Sigmoid colon (tissue), 7 donors: ENCODE results near the gene ZIC1. TPM values are rescaled to one million over a fixed set of nuclear protein-coding genes. Genes with fewer than 3 reads are reported as not detected.

Experiments used
- DNase-seq: peaks from one replicate; pipeline ENCODE4 v3.0.0-alpha.2; 2019
- H3K27ac ChIP-seq, 4 donors: fragments of 200-600 bp; sonication (generic); one replicate each; pipeline ENCODE4 v1.5.1; 2016 to 2019; ENCODE audit warnings: mild to moderate bottlenecking in 1 of 4
- H3K27me3 ChIP-seq, 3 donors: fragments of 200-600 bp; sonication (generic); one replicate each; pipeline ENCODE4 v1.5.1; 2019; ENCODE audit warnings: mild to moderate bottlenecking in 1 of 3
- H3K36me3 ChIP-seq, 4 donors: fragments of 200-600 bp; sonication (generic); one replicate each; pipeline ENCODE4 v1.5.1; 2016 to 2019
- H3K4me1 ChIP-seq, 4 donors: fragments of 200-600 bp; sonication (generic); one replicate each; pipeline ENCODE4 v1.5.1; 2017 to 2019
- H3K4me3 ChIP-seq, 4 donors: fragments of 200-600 bp; sonication (generic); one replicate each; pipeline ENCODE4 v1.5.1; 2017 to 2019; ENCODE audit warnings: mild to moderate bottlenecking in 2 of 4, moderate library complexity in 1 of 4
- H3K9me3 ChIP-seq, 4 donors: fragments of 200-600 bp in 3 of 4; sonication (generic) in 3 of 4; one replicate each; pipeline versions ENCODE4 v1.5.1 to v1.6.1; 2013 to 2019
- CTCF ChIP-seq, 4 experiments: fragments of 450-650 bp in 3 of 4; fragments of 200-600 bp in 1 of 4; IDR thresholded peaks; one replicate each; pipeline ENCODE4 v1.5.1; 2016 to 2019; ENCODE audit warnings: antibody characterized with exemption in 4 of 4, mild to moderate bottlenecking in 3 of 4, moderate library complexity in 2 of 4
- EP300 ChIP-seq, 4 donors: sonication (generic); formaldehyde crosslinking; IDR thresholded peaks; one replicate each; pipeline ENCODE4 v1.6.1; 2017; ENCODE audit warnings: antibody characterized with exemption in 4 of 4
- POLR2A ChIP-seq, 2 donors: fragments of 450-650 bp; IDR thresholded peaks; one replicate each; pipeline ENCODE4 v1.6.1; 2016; ENCODE audit warnings: antibody characterized with exemption in 2 of 2, mild to moderate bottlenecking in 2 of 2, moderate library complexity in 2 of 2
- POLR2AphosphoS5 ChIP-seq, 4 donors: sonication (generic); formaldehyde crosslinking; IDR thresholded peaks; one replicate each; pipeline ENCODE4 v1.6.1; 2017; ENCODE audit warnings: antibody characterized with exemption in 4 of 4
- WGBS, 2 donors: extraction: QIAGEN DNeasy Blood & Tissue Kit; methylation state at CpG; one replicate each; pipeline ENCODE4 v1.1.7; 2013; 5-methylcytosine and 5-hydroxymethylcytosine counted together
- intact Hi-C: fragments of 100-400 bp; cut with DNase I; formaldehyde crosslinking; loops from one replicate; pipeline ENCODE4 v1.15.1; 2023
- polyA plus RNA-seq, 3 donors: library from polyadenylated mRNA; stranded (reverse); fragments of 200-250 nt; gene quantifications; one replicate each; pipeline ENCODE4 v1.2.3, GENCODE V29; 2013
- total RNA-seq, 4 donors: library from RNA; depleted of rRNA; stranded (reverse); fragments of >200 nt; gene quantifications; one replicate each; pipeline ENCODE4 v1.1.0, GENCODE V29; 2016
- donor health status: healthy with polysubstance abuse.
- donor health status: Bipolar disorder and iron deficiency.
- donor health status: healthy.

Gene ZIC1
- total and polyA plus RNA-seq, 7 donors, result not detected

- intact Hi-C loops, result loop anchor here (5.0 kb wide), 2 partner anchors 35 to 60 kb away; no protein-coding TSS in a partner anchor
- Histone ChIP-seq H3K27me3 (peaks cover 75 to 100% (median 86%) of the 10 kb centered on the region in 3 donors), H3K9me3 (no peaks in the 10 kb centered on the region), H3K36me3 (no peaks in the 10 kb centered on the region), H3K4me1 (peaks cover 0 to 40% (median 28%) of the 10 kb centered on the region in 4 donors), H3K27ac (no peak overlapping the region), H3K4me3 (no peak overlapping the region)
- 8 to 17% methylated on average over 15 of the region's 15 CpGs for WGBS, 2 donors
- TF ChIP-seq POLR2AphosphoS5 (IDR thresholded peaks at IDR 0.05) (peak in 1 of 4 donors; percentile 19), CTCF (IDR thresholded peaks at IDR 0.05) (no peak)
- DNase-seq, result no peak
Measured at GRCh38 chr3:147422196-147422595, 13.0 kb downstream of the ZIC1 start.

- H3K9me3 ChIP-seq, result no peaks in the 10 kb centered on the region
- H3K27me3 ChIP-seq, result peaks cover 68 to 100% (median 80%) of the 10 kb centered on the region in 3 donors
- no peak for TF ChIP-seq POLR2A (IDR thresholded peaks at IDR 0.05)
- no peak for TF ChIP-seq CTCF (IDR thresholded peaks at IDR 0.05)
- TF ChIP-seq POLR2AphosphoS5 (IDR thresholded peaks at IDR 0.05), result no peak
- no peak for TF ChIP-seq EP300 (IDR thresholded peaks at IDR 0.05)
- no peak for DNase-seq
- peaks cover 0 to 40% (median 28%) of the 10 kb centered on the region in 4 donors for H3K4me1 ChIP-seq
- no peak overlapping the region for H3K4me3 ChIP-seq
- 7 to 15% methylated on average over 36 of the region's 36 CpGs for WGBS, 2 donors
- H3K36me3 ChIP-seq, result no peaks in the 10 kb centered on the region
- intact Hi-C loops, result loop anchor here (5.0 kb wide), 2 partner anchors 36 to 61 kb away; no protein-coding TSS in a partner anchor
- H3K27ac ChIP-seq, result no peak overlapping the region
Measured at GRCh38 chr3:147422601-147423536, 13.7 kb downstream of the ZIC1 start.

- no peaks in the 10 kb centered on the region for H3K9me3 ChIP-seq
- H3K36me3 ChIP-seq, result no peaks in the 10 kb centered on the region
- H3K4me3 ChIP-seq, result no peak overlapping the region
- no peak for DNase-seq
- H3K27me3 ChIP-seq, result peaks cover 64 to 100% (median 77%) of the 10 kb centered on the region in 3 donors
- H3K27ac ChIP-seq, result no peak overlapping the region
- WGBS, 2 donors, result 3 to 12% methylated on average over 3 of the region's 3 CpGs
- H3K4me1 ChIP-seq, result peaks cover 0 to 40% (median 28%) of the 10 kb centered on the region in 4 donors
- intact Hi-C loops, result loop anchor here (5.0 kb wide), 2 partner anchors 36 to 61 kb away; no protein-coding TSS in a partner anchor
- TF ChIP-seq EP300 (IDR thresholded peaks at IDR 0.05) (no peak), CTCF (IDR thresholded peaks at IDR 0.05) (no peak), POLR2AphosphoS5 (IDR thresholded peaks at IDR 0.05) (no peak), POLR2A (IDR thresholded peaks at IDR 0.05) (no peak)
Measured at GRCh38 chr3:147423537-147423797, 14.3 kb downstream of the ZIC1 start.

- H3K36me3 ChIP-seq, result no peaks in the 10 kb centered on the region
- no peak overlapping the region for H3K4me3 ChIP-seq
- peaks cover 61 to 99% (median 72%) of the 10 kb centered on the region in 3 donors for H3K27me3 ChIP-seq
- DNase-seq, result no peak
- intact Hi-C loops, result loop anchor here (5.0 kb wide), 2 partner anchors 37 to 62 kb away; no protein-coding TSS in a partner anchor
- 7 to 15% methylated on average over 33 of the region's 33 CpGs for WGBS, 2 donors
- no peak for TF ChIP-seq CTCF (IDR thresholded peaks at IDR 0.05)
- TF ChIP-seq POLR2AphosphoS5 (IDR thresholded peaks at IDR 0.05), result no peak
- TF ChIP-seq POLR2A (IDR thresholded peaks at IDR 0.05), result no peak
- TF ChIP-seq EP300 (IDR thresholded peaks at IDR 0.05), result no peak
- no peak overlapping the region for H3K27ac ChIP-seq
- peaks cover 0 to 36% (median 24%) of the 10 kb centered on the region in 4 donors for H3K4me1 ChIP-seq
- no peaks in the 10 kb centered on the region for H3K9me3 ChIP-seq
Measured at GRCh38 chr3:147423798-147424580, 14.8 kb downstream of the ZIC1 start.
